ENCODE data around the gene TMPRSS3.

Gene TMPRSS3

DNA sequence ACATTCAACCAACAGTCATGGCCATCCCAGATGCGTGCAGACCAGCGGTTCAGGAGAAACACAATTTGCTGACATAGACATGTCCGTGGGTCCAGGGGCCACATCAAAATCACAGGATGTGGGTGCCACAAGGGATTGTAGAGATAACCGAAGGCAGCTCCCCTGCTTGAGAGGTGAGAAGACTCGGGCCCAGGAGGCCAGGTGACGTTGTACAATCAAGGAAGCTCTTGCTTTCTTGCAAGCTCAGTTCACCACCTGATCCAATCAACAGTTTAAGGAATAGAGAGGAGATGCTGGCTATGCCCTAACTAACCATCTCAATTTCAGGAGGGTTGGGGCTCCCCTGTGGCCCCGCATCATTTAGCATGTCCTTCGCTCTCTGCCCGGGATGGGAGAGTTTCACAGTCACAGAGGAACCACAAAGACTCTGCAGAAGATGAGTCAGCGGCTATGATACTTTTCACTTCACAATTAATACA, 27.4 kb upstream of the TMPRSS3 start:
- no peak for TF ChIP-seq MAX (IDR thresholded peaks at IDR 0.05)
- TF ChIP-seq ZBTB7A (IDR thresholded peaks at IDR 0.05; ENCODE audit: low read depth) = no peak

DNA sequence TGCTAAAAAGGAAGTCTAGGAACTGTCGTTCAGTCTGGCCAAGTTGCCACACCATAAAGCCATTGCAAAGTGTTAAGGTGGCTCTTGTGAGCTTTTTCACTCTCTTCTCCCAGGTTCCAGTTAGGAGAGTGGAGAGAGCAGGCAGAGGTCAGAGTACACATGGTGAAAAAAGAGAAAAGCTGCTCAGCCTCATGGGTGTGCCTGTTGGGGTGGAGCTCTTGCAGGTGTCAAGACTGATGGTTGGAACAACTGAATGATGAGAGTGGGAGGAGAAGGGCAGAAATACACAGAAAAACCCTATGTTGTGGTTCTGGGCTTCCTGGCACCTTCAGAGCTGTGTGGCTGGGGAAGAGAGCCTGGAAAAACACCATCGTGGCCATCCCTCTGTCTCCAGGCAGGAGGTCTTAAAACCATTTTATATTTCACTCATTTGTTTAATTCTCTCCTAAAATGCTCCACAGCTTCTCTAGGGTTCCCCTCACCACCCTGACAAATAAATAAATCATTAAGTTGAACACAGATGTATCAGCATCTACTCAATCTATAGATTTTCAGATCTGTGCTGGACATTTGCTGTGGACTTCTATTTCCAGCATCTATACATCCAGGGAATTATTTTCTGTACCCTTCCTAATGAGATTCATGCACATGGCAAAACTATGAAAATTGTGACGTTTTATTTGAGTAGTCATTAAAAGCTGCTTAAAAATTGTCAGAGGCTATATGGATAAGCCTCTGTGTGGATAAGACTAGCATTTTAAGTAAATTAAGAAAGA, 25.4 kb upstream of the TMPRSS3 start:
- TF ChIP-seq TCF12 (IDR thresholded peaks at IDR 0.05; ENCODE audit: low read depth) = no peak
- TF ChIP-seq FOXM1 (IDR thresholded peaks at IDR 0.05; ENCODE audit: borderline replicate concordance, low read depth) = no peak
- no peak for TF ChIP-seq YY1 (IDR thresholded peaks at IDR 0.05; ENCODE audit: low read depth)
- no peak for TF ChIP-seq CEBPB (IDR thresholded peaks at IDR 0.05)
- TF ChIP-seq TEAD4 (IDR thresholded peaks at IDR 0.05) = no peak
- TF ChIP-seq EP300 (IDR thresholded peaks at IDR 0.05; ENCODE audit: borderline replicate concordance) = no peak
- TF ChIP-seq REST (IDR thresholded peaks at IDR 0.05; ENCODE audit: low read depth) = no peak
- TF ChIP-seq TAF1 (IDR thresholded peaks at IDR 0.05; ENCODE audit: low read depth) = no peak
- TF ChIP-seq, protein P1, sequence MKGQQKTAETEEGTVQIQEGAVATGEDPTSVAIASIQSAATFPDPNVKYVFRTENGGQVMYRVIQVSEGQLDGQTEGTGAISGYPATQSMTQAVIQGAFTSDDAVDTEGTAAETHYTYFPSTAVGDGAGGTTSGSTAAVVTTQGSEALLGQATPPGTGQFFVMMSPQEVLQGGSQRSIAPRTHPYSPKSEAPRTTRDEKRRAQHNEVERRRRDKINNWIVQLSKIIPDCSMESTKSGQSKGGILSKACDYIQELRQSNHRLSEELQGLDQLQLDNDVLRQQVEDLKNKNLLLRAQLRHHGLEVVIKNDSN (IDR thresholded peaks at IDR 0.05) = no peak
- no peak for TF ChIP-seq RAD21 (IDR thresholded peaks at IDR 0.05; ENCODE audit: low read depth)
- no peak for TF ChIP-seq ZBTB7A (IDR thresholded peaks at IDR 0.05; ENCODE audit: low read depth)
- no peak for TF ChIP-seq CREB1 (IDR thresholded peaks at IDR 0.05; ENCODE audit: low read depth)
- TF ChIP-seq EGR1 (IDR thresholded peaks at IDR 0.05) = no peak

DNA sequence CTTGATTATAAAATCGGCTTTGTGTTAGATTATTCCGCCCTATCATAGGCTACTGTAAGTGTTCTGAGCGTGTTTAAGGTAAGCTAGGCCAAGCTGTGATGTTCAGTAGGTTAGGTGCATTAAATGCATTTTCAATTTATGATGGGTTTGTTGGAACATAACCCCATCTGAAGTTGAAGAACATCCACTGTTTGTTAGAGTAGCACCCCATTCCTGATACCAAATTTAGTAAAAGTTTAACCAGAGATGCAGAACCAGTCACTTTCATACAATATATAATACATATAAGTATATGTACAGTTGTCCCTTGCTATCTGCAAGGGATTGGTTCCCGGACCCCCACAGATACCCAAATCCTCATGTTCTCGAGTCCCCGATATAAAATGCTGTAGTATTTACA, 24.0 kb upstream of the TMPRSS3 start:
- TF ChIP-seq EP300 (IDR thresholded peaks at IDR 0.05; ENCODE audit: borderline replicate concordance) (no peak), TCF12 (IDR thresholded peaks at IDR 0.05; ENCODE audit: low read depth) (no peak), YY1 (IDR thresholded peaks at IDR 0.05; ENCODE audit: low read depth) (no peak), EGR1 (IDR thresholded peaks at IDR 0.05) (no peak), CREB1 (IDR thresholded peaks at IDR 0.05; ENCODE audit: low read depth) (no peak), RAD21 (IDR thresholded peaks at IDR 0.05; ENCODE audit: low read depth) (no peak), TAF1 (IDR thresholded peaks at IDR 0.05; ENCODE audit: low read depth) (no peak), CEBPB (IDR thresholded peaks at IDR 0.05) (no peak), TEAD4 (IDR thresholded peaks at IDR 0.05) (no peak), FOXM1 (IDR thresholded peaks at IDR 0.05; ENCODE audit: borderline replicate concordance, low read depth) (no peak), ZBTB7A (IDR thresholded peaks at IDR 0.05; ENCODE audit: low read depth) (no peak), REST (IDR thresholded peaks at IDR 0.05; ENCODE audit: low read depth) (no peak)
- TF ChIP-seq, protein P1 (IDR thresholded peaks at IDR 0.05) = no peak

GRCh38 chr21:42418886-42419285, 23.0 kb upstream of the TMPRSS3 start:
- no peak for TF ChIP-seq EGR1 (IDR thresholded peaks at IDR 0.05)
- no peak for TF ChIP-seq ZBTB7A (IDR thresholded peaks at IDR 0.05; ENCODE audit: low read depth)
- TF ChIP-seq, protein P1 (IDR thresholded peaks at IDR 0.05) = no peak
- TF ChIP-seq REST (IDR thresholded peaks at IDR 0.05; ENCODE audit: low read depth) = no peak
- TF ChIP-seq YY1 (IDR thresholded peaks at IDR 0.05; ENCODE audit: low read depth) = no peak
- no peak for TF ChIP-seq CREB1 (IDR thresholded peaks at IDR 0.05; ENCODE audit: low read depth)
- TF ChIP-seq FOXM1 (IDR thresholded peaks at IDR 0.05; ENCODE audit: borderline replicate concordance, low read depth) = no peak
- TF ChIP-seq MAX (IDR thresholded peaks at IDR 0.05) = no peak

All from Ishikawa (cell line).